ENCODE results near the gene PSKH1.

PSKH1 gene

GRCh38 chr16:67939507-67940445, 46.7 kb downstream of the PSKH1 start:
- DNase-seq (ENCODE audit: low read depth in 4 of 4, low spot score in 1 of 4): peak in 2 of 4 experiments; percentile 50 to 64

GRCh38 chr16:67940446-67941089, 47.5 kb downstream of the PSKH1 start:
- no peak for DNase-seq (ENCODE audit: low read depth in 4 of 4, low spot score in 1 of 4)

DNA sequence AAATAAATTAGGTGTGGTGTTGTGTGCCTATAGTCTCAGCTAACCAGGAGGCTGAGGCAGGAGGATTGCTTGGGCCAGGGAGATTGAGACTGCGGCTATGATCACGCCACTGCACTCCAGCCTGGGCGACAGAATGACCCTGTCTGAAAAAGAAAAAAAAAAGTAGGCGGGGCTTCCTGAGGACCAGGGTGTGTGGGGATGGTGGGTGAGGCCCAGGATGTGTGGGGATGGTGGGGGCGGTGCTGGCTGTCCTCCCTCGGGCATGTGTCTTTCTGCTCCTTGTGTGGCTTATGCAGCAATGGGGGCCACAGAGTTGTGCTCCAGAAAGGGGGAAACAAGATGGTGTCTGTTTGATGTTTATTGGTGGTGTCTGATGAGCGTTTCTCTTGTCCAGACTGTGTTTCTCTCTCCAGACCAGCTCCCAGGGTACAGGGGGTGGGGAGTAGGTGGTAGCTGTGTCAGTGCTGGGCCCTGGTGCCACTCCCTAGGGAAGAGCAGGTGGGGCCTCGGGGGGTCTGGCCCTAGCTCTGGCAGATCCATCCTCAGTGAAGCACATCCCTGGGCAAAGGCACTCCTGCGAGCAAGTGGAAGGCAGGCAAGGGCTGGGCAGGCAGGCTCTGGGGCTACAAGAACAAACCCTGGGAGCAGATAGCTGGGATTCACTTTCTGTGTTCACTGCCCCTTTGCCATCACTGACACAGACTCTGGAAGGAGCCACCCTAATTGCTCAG, 48.6 kb downstream of the PSKH1 start:
- no peak for DNase-seq (ENCODE audit: low read depth in 4 of 4, low spot score in 1 of 4)

GRCh38 chr16:67942200-67942509, 49.1 kb downstream of the PSKH1 start:
- DNase-seq (ENCODE audit: low read depth in 4 of 4, low spot score in 1 of 4): no peak

GRCh38 chr16:67942510-67943255, 49.6 kb downstream of the PSKH1 start:
- no peak for DNase-seq (ENCODE audit: low read depth in 4 of 4, low spot score in 1 of 4)

- no peak for DNase-seq (ENCODE audit: low read depth in 4 of 4, low spot score in 1 of 4)
These were observed 50.2 kb downstream of the PSKH1 start for GRCh38 chr16:67943256-67943618.

DNA sequence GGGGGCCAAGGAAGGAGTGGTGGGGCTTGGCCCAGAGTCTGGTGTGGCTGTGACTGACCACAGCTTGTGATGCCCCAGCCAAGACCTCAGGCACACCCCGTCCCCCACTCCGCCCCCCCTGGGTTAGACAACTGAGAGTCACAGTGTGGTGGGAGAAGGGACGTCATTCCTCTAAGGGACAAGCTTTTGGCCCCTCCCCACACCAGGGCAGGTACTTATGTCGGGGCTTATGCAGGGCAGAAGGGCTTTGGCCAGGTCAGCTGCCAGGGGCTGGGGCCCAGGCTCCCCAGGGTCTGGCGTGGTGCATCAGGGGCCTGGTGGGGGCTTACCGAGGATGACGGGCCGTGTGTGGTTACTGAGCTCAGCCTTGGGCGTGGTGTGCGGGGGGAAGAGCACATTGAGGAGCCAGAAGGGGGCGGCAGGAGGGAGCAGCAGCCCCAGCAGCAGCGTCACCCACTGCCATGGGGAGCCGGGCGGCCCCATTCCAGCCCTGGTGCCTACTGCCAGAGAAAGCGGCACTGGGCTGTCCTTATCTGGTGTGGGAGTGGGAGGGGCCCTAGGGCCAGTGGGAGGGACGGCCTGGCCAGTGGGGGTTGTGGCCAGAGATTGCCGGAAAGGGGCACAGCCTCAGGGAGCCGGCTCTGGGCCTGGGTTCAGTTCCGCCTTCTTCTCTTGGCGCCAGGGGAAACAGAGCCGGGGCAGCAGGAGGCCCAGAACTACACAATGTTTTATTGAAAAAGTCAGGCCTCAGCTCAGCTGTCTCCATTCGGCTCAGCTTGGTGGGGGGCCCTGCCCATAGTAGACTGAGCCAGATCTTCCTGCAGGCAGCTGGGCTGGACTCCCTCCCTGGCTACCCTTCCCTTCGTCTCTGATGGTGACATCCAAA, 50.8 kb downstream of the PSKH1 start, which contains the start of gene LCAT:
Gene LCAT, minus strand, starts transcription at position 502 of the 886 bp plus-strand sequence. Its CDS starts 19 bp downstream, at position 483.
- no peak for DNase-seq (ENCODE audit: low read depth in 4 of 4, low spot score in 1 of 4)

DNA sequence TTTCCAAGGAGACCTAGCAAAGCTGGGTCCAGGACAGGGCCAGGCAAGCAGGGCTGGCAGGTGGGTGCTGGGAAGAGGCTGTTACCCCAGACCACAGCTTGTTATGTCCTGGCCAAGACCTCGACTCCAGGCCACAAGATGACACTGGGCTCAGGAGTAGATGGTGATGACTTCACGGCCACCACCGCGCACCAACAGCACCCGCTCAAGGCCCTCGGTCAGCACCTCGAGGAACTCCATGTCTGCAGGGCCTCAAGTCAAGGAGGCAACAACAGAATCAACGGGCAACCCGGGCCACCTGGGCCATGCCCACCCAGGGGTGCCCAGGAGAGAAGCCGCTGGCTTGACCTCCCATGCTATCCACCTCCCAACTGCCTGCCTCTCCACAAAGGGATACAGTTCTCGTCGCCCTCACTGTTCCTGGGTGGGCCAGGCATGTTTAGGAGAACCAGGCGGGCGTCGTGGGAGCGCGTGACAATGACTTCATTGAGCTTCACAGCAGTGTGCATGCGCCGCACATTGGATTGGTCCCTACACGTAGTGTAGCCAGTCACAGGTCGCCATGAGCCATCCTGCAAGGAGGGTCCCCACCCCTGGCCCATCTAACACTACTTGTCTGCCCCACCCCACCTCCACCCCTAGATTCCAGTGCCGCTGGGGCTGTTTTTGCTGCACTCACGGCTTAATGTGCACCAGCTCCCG, 51.8 kb downstream of the PSKH1 start:
- no peak for DNase-seq (ENCODE audit: low read depth in 4 of 4, low spot score in 1 of 4)

DNA sequence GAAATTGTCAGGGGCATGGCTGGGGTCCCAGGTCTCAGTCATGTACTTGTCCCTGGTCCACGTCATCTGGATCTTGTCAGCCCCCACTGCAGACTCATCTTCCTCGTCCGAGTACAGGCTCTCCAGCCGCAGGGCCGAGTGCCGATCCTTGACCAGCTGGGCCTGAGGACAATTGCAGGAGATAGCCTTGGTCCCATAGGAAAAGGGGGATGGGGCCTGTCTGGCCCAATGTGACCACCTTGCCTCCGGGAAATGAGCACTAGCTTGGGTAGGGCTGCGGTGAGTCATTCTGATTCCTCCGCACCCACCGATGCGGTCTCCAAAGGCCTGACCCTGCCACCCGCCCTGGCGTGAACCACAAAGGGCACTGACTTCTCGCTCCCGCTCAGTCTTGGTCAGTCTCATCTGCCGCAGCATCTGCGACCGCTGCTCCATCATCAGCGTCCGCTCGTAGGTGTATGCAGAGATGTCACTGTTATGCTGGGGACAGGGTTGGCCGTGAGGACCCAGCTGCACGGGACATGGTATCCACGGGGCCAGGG, 52.4 kb downstream of the PSKH1 start:
- no peak for DNase-seq (ENCODE audit: low read depth in 4 of 4, low spot score in 1 of 4)

DNA sequence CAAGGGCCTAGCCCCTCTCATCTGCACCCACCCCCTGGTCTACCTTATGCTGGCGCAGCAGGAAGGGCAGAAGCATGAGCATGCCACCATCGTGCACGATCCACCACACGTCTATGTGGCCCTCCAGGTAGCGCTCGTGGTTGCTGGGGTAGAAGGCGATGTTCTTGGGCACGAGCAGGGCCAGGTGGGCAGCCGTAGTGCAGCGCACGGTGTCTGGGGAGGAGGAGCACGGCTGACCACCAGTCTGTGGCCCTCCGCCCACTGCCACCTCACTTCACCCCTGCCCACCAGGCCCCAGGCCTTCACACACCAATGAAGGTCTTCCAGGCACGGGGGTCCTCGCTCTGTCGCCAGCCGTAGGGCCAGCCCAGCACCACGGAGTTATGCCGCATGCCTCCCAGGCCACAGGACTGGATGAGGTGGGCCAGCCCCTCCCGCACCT, 53.1 kb downstream of the PSKH1 start:
- DNase-seq (ENCODE audit: low read depth in 4 of 4, low spot score in 1 of 4): no peak

GRCh38 chr16:67946966-67947558, 54.0 kb downstream of the PSKH1 start:
- no peak for DNase-seq (ENCODE audit: low read depth in 4 of 4, low spot score in 1 of 4)

- no peak for DNase-seq (ENCODE audit: low read depth in 4 of 4, low spot score in 1 of 4)
These were observed 55.0 kb downstream of the PSKH1 start for GRCh38 chr16:67948015-67948414.

DNA sequence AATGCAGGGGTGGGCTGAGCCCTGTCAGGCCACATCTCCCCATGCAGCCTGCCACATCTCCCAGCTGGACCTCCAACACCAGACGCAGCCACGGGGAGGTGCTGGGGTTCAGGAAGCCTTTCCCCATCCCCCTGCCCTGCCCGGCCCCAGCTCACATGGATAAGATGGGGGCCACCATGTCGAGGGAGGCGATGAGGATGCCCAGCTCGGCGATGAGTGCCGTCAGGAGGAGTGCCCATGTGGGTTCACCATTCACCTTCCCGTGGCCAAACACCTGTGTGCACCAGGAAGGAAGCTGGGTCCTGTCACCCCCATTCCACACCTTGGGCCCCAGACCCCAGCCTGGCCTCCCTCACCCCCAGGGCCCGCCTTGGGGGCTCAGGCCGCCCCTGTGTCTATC, 56.6 kb downstream of the PSKH1 start:
- no peak for DNase-seq (ENCODE audit: low read depth in 4 of 4, low spot score in 1 of 4)

- no peak for DNase-seq (ENCODE audit: low read depth in 4 of 4, low spot score in 1 of 4)
These were observed 57.3 kb downstream of the PSKH1 start for GRCh38 chr16:67950335-67950843.

DNA sequence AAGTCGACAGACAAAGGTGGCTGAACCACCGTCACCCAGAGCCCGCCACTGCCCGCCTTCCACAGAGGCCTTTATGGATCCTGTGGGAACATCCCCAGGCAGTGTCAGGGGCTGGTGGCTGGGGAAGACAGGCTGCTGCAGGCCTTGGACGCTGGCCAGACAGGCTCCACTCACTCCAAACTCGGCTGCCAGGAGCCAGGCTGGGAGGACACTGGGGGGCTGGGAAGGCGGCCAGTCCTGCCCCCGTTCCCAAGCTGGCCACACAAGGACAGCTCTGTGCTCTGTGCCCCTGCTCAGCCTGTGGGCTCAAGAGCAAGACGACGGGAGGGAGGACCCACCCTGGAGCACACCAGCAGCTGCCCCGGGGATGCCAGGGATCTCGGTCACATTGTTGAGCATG, 58.4 kb downstream of the PSKH1 start:
- DNase-seq (ENCODE audit: low read depth in 4 of 4, low spot score in 1 of 4): no peak

- no peak for DNase-seq (ENCODE audit: low read depth in 4 of 4, low spot score in 1 of 4)
These were observed 60.8 kb downstream of the PSKH1 start for GRCh38 chr16:67953641-67954375.

- no peak for DNase-seq (ENCODE audit: low read depth in 4 of 4, low spot score in 1 of 4)
These were observed 61.6 kb downstream of the PSKH1 start for GRCh38 chr16:67954421-67955196.

Data from stimulated activated CD4-positive, alpha-beta T cell treated with anti-CD3 and anti-CD28 coated beads, Interleukin-1b, Interleukin-23, amount 100 ng/mL, for 24 hours (primary cell).